Fibroblast of peridontal ligament (primary cell): ENCODE data around the gene XRCC4.
A peak's percentile ranks its signal among the peaks of the same experiment; 100 is the strongest.

Source experiments
- DNase-seq: peaks from one replicate; pipeline ENCODE4 v3.0.0-alpha.2; 2010; ENCODE audit errors: extremely low read depth

Gene XRCC4

GRCh38 chr5:83071286-83072051, 5.9 kb upstream of the XRCC4 start:
- no peak for DNase-seq

DNA sequence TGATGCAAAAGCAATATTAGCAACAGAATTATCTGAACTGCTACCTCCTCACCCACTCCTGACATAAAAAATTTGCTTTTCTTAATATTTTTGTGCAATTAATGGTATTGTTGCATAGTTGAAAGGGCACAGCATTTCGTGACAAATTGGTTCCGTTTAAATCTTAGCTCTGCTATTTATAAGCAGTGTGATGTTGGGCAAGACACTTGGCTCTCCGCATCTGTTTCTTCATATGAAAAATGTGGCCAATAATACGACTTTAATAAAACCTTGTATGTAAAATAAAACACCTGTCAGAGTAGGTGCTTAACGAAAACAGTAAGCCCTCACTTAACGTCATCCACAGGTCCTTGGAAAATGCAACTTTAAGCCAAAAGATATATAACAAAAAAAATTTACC, 4.4 kb upstream of the XRCC4 start:
- DNase-seq = no peak

- peak; percentile 63 for DNase-seq
Observed at GRCh38 chr5:83077662-83078261, 415 bp downstream of the XRCC4 start.

DNA sequence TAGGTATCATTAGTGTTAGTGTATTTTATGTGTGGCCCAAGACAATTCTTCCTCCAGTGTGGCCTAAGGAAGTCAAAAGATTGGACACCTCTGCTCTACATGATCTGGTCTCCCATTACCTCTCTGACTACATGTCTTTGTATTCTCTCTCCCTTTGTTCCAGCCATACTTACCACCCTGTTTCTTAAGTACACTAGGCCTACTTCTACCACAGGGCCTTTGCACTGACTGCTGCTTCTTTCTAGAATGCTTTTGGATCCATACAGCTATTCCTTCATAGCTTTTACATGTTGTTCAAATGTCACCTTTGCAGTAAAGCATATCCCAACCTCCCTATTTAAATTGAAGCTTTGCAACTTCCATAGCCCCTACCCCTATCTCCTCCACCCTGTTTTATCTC, 5.4 kb downstream of the XRCC4 start:
- no peak for DNase-seq

DNA sequence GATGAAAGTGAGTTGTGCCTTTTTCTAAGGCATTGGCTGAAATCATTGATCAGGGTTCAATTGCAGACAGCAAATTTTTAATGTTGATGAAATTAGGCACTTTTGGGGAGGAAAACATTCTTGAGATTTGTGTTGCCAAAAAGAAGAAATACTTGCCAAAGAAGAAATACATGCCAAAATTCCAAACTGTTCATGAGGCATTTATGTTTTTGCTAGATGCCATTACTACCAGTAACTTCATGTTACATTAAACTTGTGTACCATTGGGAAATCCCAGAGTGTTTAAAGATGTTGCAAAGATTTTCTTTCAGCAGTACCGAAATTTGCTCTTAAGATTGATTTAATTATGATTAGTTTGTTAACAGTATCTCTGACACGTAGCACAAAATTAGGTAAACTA, 7.0 kb downstream of the XRCC4 start:
- DNase-seq = peak; percentile 87

- DNase-seq = no peak
Observed at GRCh38 chr5:83085106-83085505, 7.8 kb downstream of the XRCC4 start.

DNA sequence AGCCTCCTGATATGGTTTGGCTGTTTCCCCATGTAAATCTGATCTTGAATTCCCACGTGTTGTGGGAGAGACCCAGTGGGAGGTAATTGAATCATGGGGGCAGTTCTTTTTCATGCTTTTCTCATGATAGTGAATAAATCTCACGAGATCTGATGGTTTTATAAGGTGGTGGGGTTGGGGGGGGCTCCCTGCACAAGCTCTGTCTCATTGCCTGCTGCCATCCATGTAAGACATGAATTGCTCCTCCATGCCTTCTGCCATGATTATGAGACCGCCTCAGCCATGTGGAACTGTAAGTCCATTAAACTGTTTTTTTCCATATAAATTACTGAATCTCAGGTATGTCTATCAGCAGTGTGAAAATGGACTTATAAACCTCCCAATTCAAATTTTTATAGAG, 12.8 kb downstream of the XRCC4 start:
- no peak for DNase-seq

DNA sequence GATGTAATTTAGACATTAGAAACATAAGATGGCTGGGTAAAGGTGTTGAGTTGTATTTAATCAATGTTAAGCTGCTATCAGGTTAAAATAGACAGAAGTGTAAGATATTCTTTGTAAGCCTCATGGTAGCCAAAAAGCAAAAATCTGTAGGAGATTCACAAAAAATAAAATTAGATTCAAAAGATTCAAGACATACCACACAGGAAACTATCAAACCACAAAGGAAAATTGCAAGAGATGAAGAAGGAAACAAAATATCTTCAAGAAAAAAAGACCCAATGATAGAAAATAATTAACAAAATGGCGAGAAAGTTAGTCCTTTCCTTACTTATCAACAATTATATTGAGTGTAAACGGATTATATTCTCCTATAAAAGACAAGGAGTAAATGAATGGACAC, 15.3 kb downstream of the XRCC4 start:
- no peak for DNase-seq

GRCh38 chr5:83093692-83094091, 16.3 kb downstream of the XRCC4 start:
- DNase-seq = no peak

GRCh38 chr5:83095163-83095956, 18.0 kb downstream of the XRCC4 start:
- no peak for DNase-seq

DNA sequence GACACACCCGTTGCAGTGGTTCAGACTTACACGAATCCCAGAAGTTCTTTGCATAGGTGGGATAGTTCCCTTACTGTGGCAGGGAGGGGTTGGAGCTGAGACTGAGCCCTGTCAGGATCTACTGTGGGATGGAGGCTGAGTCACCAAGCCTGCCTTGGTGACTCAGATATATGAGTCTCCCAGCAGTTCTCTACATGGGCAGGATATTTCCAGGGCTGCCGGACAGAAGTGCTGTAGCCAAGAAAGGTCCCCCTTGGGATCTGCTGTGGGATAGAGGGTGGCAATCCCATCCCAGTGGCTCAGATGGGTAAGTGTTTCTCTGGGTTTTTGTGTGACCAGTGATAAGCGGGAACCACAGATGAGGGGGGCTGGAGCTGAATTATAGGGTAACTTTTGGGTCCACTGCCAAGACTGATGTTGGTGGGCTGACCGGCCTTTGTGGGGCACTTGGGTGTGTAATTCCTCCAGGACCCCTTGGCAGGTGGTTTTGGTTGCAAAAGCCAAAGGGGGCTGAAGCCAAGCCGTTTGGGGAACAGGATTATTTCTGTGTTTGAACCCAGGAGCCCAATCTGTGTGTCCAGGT, 18.7 kb downstream of the XRCC4 start:
- peak; percentile 70 for DNase-seq

- no peak for DNase-seq
Observed at GRCh38 chr5:83096660-83097339, 19.5 kb downstream of the XRCC4 start.

DNA sequence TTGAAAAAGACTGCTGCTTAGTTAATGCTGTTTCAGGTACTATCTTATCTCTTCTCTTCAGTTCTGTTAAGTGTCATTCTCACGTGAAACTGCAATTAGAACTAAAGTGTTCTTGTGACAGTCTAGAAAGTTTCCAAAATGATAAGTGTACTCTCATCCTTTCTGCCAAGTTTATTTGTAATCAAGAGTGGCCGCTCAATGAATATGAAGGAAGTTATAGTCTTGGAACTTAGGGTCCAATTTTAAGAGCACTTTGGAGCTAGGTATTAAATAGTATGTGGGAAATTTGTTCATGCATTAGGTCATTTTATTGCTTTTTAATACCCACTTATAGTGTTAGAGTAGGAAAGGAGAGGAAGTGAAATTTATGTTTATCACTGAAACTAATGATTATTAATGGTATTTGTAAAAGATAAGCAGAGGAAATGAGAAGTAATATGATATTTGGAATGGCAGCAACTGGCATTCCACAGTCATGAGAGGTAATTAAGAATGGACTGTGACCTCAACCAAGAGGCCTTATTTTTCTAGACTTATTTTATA, 20.4 kb downstream of the XRCC4 start:
- DNase-seq = peak; percentile 54

DNA sequence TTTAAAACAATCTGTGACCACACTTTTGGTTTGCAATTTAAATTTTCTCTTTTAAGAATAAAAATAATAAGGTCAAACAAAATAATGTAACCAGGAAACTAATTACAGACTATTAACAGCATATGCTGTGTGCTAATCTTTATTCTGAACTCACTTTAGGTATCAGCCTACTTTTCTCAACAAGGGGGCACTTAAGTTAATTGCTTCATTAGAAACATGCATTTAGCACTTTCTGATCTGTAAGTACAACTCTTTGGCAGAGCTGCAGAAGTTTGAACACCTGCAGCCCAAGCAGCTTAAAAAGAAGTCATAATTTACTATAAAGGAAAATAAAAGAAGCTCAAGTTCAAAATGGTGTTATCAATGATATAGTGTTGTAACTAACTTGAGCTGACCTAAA, 21.7 kb downstream of the XRCC4 start:
- DNase-seq = no peak

GRCh38 chr5:83099445-83099844, 22.1 kb downstream of the XRCC4 start:
- DNase-seq = no peak

GRCh38 chr5:83101514-83101913, 24.2 kb downstream of the XRCC4 start:
- DNase-seq = no peak

DNA sequence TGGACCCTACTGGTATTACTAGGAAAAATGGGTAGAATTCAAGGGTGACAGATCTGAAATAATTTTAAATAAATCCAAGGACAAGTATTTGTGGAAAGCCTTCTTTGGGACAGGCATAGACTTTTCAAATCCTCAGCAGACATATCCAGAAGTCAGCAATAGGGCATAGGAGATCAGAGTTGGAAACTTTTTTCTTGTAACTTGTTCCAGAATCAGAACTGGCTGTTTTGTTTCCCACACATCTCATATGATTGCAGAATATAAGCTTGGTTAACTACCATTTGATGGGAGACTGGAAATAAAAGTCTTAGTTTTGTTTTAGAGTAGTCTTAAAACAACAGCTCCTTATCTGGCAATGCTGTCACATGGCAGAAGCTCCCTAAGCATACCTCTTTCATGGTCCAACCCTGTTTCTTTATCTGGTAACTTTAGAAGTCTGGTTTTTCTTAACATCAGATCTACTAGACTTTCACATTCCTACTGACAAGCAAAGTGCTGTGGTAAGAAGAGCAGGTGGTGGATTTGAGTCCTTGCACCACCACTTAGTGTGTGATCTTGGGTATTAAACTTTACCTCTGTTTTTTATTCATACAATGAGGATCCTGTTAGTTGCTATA, 25.1 kb downstream of the XRCC4 start:
- DNase-seq = no peak

GRCh38 chr5:83104021-83104420, 26.7 kb downstream of the XRCC4 start:
- no peak for DNase-seq

- DNase-seq = no peak
Observed at GRCh38 chr5:83107692-83108420, 30.5 kb downstream of the XRCC4 start.

DNA sequence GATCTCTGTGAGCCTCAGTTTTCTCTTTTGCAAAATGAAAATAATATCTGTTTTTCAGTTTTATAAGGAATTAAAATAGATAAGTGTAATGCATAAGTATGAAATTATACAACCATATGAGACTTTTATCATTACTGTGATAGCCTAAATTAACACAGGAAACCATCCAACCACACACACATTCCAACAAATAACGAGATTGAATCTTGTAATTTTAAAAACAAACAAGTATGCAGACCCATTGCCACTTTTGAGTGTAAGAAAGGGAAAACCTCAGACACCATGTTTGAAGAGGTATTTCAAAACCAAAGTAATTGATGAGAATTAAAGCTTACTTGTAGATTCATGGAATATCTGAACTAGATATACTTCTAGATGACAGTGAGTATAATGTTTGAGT, 32.0 kb downstream of the XRCC4 start:
- no peak for DNase-seq

DNA sequence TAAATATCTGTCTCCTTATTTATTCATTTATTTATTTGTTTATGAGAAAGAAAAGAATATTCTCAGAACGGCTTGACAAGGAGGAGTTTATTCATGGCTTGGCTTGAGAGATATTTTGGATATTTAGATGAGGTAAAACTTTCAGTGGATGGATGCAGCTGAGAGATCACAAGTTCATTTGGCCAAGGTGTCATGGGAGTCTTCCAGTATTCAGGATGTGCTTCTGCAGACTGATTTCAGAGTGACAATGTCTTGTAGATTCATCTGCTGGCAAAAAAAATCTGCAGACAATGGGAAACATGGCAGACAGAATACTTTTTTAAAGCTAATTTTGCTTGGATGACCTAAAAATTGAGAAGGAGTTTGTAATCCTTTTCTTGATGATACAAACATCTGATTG, 38.5 kb downstream of the XRCC4 start:
- no peak for DNase-seq
